IMR-90 (cell line): Measurements from ENCODE around the gene TNF. TPM values are rescaled to one million over a fixed set of nuclear protein-coding genes. Genes with fewer than 3 reads are reported as not detected.

Experiments
- ATAC-seq: fragments of 200-7000 bp; cut with Tn5 transposase; 2 replicates; pipeline ENCODE4 v1.9.1; 2020; ENCODE audit warnings: low read depth, mild to moderate bottlenecking, moderate library complexity
- BruUV-seq: library from RNA; stranded (reverse); fragments of 400-500 nt; replicated peaks from 2 replicates; lab custom pipeline; 2021; lab: Mats Ljungman, UMichigan
- CTCF ChIA-PET: fragments of 300-600 bp; formaldehyde crosslinking; extraction: SDS; loops from one replicate; lab custom pipeline; 2021; ENCODE audit warnings: antibody characterized with exemption; lab: Yijun Ruan, JAX
- POLR2A ChIA-PET: fragments of 300-600 bp; sonication (Branson Sonifier 250); formaldehyde crosslinking; loops from one replicate; lab custom pipeline; 2022; ENCODE audit warnings: antibody characterized with exemption; ENCODE audit not compliant: unreplicated experiment; lab: Charles Lee
- DNase-seq: peaks from one replicate; pipeline ENCODE4 v3.0.0; 2013
- H2AFZ ChIP-seq: replicated peaks from 2 replicates; pipeline ENCODE3; 2013; ENCODE audit warnings: low read length, mild to moderate bottlenecking; ENCODE audit not compliant: poor library complexity
- H2AK5ac ChIP-seq: 2 replicates; pipeline ENCODE4 v1.6.1; 2013; ENCODE audit warnings: low read depth, low read length, inconsistent platforms
- H2AK9ac ChIP-seq: replicated peaks from 2 replicates; pipeline ENCODE3; 2013; ENCODE audit warnings: mild to moderate bottlenecking, low read depth, low read length, moderate library complexity; ENCODE audit not compliant: poor library complexity
- H2BK120ac ChIP-seq: 2 replicates; pipeline ENCODE4 v1.6.1; 2013; ENCODE audit warnings: low read depth, low read length, inconsistent platforms
- H2BK15ac ChIP-seq: 3 replicates; pipeline ENCODE4 v1.6.1; 2013; ENCODE audit warnings: low read depth, low read length, inconsistent platforms
- H2BK20ac ChIP-seq: 2 replicates; pipeline ENCODE4 v1.6.1; 2013; ENCODE audit warnings: low read depth, mild to moderate bottlenecking, inconsistent platforms, low read length, moderate library complexity
- H2BK5ac ChIP-seq: 2 replicates; pipeline ENCODE4 v1.6.1; 2013; ENCODE audit warnings: mild to moderate bottlenecking, low read depth, low read length, inconsistent platforms; ENCODE audit not compliant: poor library complexity, severe bottlenecking
- H3K14ac ChIP-seq: replicated peaks from 2 replicates; pipeline ENCODE4 v1.6.1; 2013; ENCODE audit warnings: low read depth, low read length, inconsistent platforms
- H3K18ac ChIP-seq: 2 replicates; pipeline ENCODE4 v1.6.1; 2013; ENCODE audit warnings: low read depth, low read length, control low read depth
- H3K23ac ChIP-seq: 2 replicates; pipeline ENCODE4 v1.6.1; 2013; ENCODE audit warnings: low read depth, low read length, inconsistent platforms
- H3K27ac ChIP-seq: 2 replicates; pipeline ENCODE4 v1.5.1; 2013; ENCODE audit warnings: mild to moderate bottlenecking, control low read depth, low read length; ENCODE audit not compliant: insufficient read depth
- H3K27me3 ChIP-seq: 2 replicates; pipeline ENCODE4 v1.6.1; 2013; ENCODE audit warnings: low read length; ENCODE audit not compliant: control insufficient read depth, insufficient read depth
- H3K36me3 ChIP-seq: 2 replicates; pipeline ENCODE4 v1.6.1; 2013; ENCODE audit warnings: low read length, mixed read lengths; ENCODE audit not compliant: control insufficient read depth, insufficient read depth
- H3K4ac ChIP-seq: 2 replicates; pipeline ENCODE4 v1.6.1; 2013; ENCODE audit warnings: low read depth, low read length, inconsistent platforms
- H3K4me1 ChIP-seq: 2 replicates; pipeline ENCODE4 v1.6.1; 2013; ENCODE audit warnings: low read length, mixed read lengths; ENCODE audit not compliant: control insufficient read depth, insufficient read depth
- H3K4me2 ChIP-seq: 2 replicates; pipeline ENCODE4 v1.6.1; 2013; ENCODE audit warnings: low read depth, mild to moderate bottlenecking, control low read depth, low read length, moderate library complexity
- H3K4me3 ChIP-seq: 2 replicates; pipeline ENCODE4 v1.5.1; 2013; ENCODE audit warnings: low read depth, mild to moderate bottlenecking, control low read depth, low read length, moderate library complexity; ENCODE audit not compliant: insufficient read depth
- H3K56ac ChIP-seq: 2 replicates; pipeline ENCODE4 v1.6.1; 2013; ENCODE audit warnings: low read length, inconsistent platforms; ENCODE audit not compliant: insufficient read depth; ENCODE audit errors: extremely low read depth
- H3K79me1 ChIP-seq, 2 experiments: 2 replicates each; pipeline ENCODE4 v1.6.1; 2013; ENCODE audit warnings: low read length in 2 of 2, inconsistent platforms in 1 of 2, low read depth in 1 of 2
- H3K9ac ChIP-seq: 2 replicates; pipeline ENCODE4 v1.6.1; 2013; ENCODE audit warnings: low read depth, low read length, control low read depth
- H3K9me1 ChIP-seq: 2 replicates; pipeline ENCODE4 v1.6.1; 2013; ENCODE audit warnings: low read length, inconsistent platforms; ENCODE audit not compliant: insufficient read depth
- H3K9me3 ChIP-seq: 2 replicates; pipeline ENCODE4 v1.6.1; 2013; ENCODE audit warnings: low read length; ENCODE audit not compliant: control insufficient read depth, insufficient read depth
- H4K20me1 ChIP-seq: 2 replicates; pipeline ENCODE4 v1.6.1; 2013; ENCODE audit warnings: low read length, inconsistent platforms; ENCODE audit not compliant: insufficient read depth
- H4K5ac ChIP-seq: 2 replicates; pipeline ENCODE4 v1.6.1; 2013; ENCODE audit warnings: mild to moderate bottlenecking, low read depth, low read length, control low read depth
- H4K8ac ChIP-seq, 2 experiments: 2 replicates each; pipeline ENCODE4 v1.6.1; 2013; ENCODE audit warnings: low read depth in 2 of 2, low read length in 2 of 2, control low read depth in 1 of 2, inconsistent platforms in 1 of 2
- H4K91ac ChIP-seq: 2 replicates; pipeline ENCODE4 v1.6.1; 2013; ENCODE audit warnings: low read depth, low read length, inconsistent platforms; ENCODE audit not compliant: insufficient read depth
- CHD1 ChIP-seq: IDR thresholded peaks from 2 replicates; pipeline ENCODE4 v1.6.1; 2012; ENCODE audit warnings: low read depth, low read length, improper control_type of control experiment
- MAZ ChIP-seq: IDR thresholded peaks from 2 replicates; pipeline ENCODE4 v1.6.1; 2012; ENCODE audit warnings: low read depth, mild to moderate bottlenecking, low read length, improper control_type of control experiment, moderate library complexity, borderline replicate concordance
- RAD21 ChIP-seq: IDR thresholded peaks from 2 replicates; pipeline ENCODE4 v1.6.1; 2012; ENCODE audit warnings: low read length, improper control_type of control experiment
- SMC3 ChIP-seq: fragments of 150-350 bp; IDR thresholded peaks from 2 replicates; pipeline ENCODE4 v1.6.1; 2016; ENCODE audit warnings: low read depth, mild to moderate bottlenecking, antibody characterized with exemption, low read length, moderate library complexity
- WGBS, 2 experiments: methylation state at CpG; one replicate each; pipeline versions ENCODE4 v1.1.5 to v1.1.7; 2013; ENCODE audit warnings: missing lambda C conversion rate in 2 of 2; ENCODE audit not compliant: insufficient read length in 1 of 2; ENCODE audit errors: extremely low coverage in 2 of 2; 5-methylcytosine and 5-hydroxymethylcytosine counted together
- dilution Hi-C: fragments of 300-500 bp; cut with HindIII; formaldehyde crosslinking; loops from one replicate; pipeline ENCODE4 v1.14.3; 2018; ENCODE audit warnings: low sequenced_read_pairs; ENCODE audit not compliant: unreplicated experiment
- in situ Hi-C: fragments of 300-500 bp; cut with MboI; formaldehyde crosslinking; loops from 3 replicates; pipeline ENCODE4 v1.14.3; 2019; ENCODE audit warnings: low sequenced_read_pairs, inconsistent platforms, mixed read lengths
- intact Hi-C: fragments of 100-400 bp; cut with micrococcal nuclease; formaldehyde crosslinking; loops from 2 replicates; pipeline ENCODE4 v1.10.0; 2022
- polyA plus RNA-seq, 3 experiments: library from polyadenylated mRNA; depleted of rRNA; stranded (reverse); fragments of >200 nt; gene quantifications; 2 replicates each; pipeline ENCODE4 v1.2.3, GENCODE V29; 2012; ENCODE audit warnings: low replicate concordance in 1 of 3
- total RNA-seq: library from RNA; depleted of rRNA; stranded (reverse); fragments of >200 nt; gene quantifications from 2 replicates; pipeline ENCODE4 v1.2.3, GENCODE V29; 2012

Gene TNF
- total and polyA plus RNA-seq, 2 of the 4 experiments (the other 2 are of a cell fraction): not detected

- intact Hi-C loops: no loop called here
- dilution Hi-C loops: no loop called here
- H3K27me3 ChIP-seq: no peaks in the 10 kb centered on the region
- no peak overlapping the region for H3K9ac ChIP-seq
- 60% methylated on average over 1 of the region's 9 CpGs; no CpG with 5 or more reads in 1 of the 2 experiments for WGBS, 2 experiments
- TF ChIP-seq MAZ: no peak
- TF ChIP-seq CHD1: no peak
- no peak for TF ChIP-seq SMC3
- no peak for TF ChIP-seq RAD21
- no peak overlapping the region for H3K56ac ChIP-seq
- H4K20me1 ChIP-seq: peaks cover 86% of the 10 kb centered on the region
- ChIA-PET POLR2A (no interaction called here), CTCF (interaction anchor here (0.6 to 0.9 kb wide), 2 partner anchors 8 to 64 kb away, joined by 3 to 4 read pairs; partner anchors contain the start of gene DDX39B)
- no peak overlapping the region for H3K27ac ChIP-seq
- no peak for DNase-seq
- H4K91ac ChIP-seq: no peak overlapping the region
- H4K8ac ChIP-seq: no peak overlapping the region
- H3K9me3 ChIP-seq: no peaks in the 10 kb centered on the region
- H2AK5ac ChIP-seq: no peak overlapping the region
- no peak overlapping the region for H3K4me3 ChIP-seq
- no TSS peak for BruUV-seq
- H2BK20ac ChIP-seq: no peak overlapping the region
- no peak overlapping the region for H2AFZ ChIP-seq
- no peak overlapping the region for H2BK120ac ChIP-seq
- H3K14ac ChIP-seq: no peak overlapping the region
- H3K79me1 ChIP-seq: peaks cover 36 to 67% of the 10 kb centered on the region in 2 experiments
- H2BK15ac ChIP-seq: no peak overlapping the region
- H3K4ac ChIP-seq: no peak overlapping the region
- H3K18ac ChIP-seq: no peak overlapping the region
- H3K36me3 ChIP-seq: peaks cover 76% of the 10 kb centered on the region
- H2BK5ac ChIP-seq: no peak overlapping the region
- no peak for ATAC-seq
- no peak overlapping the region for H3K23ac ChIP-seq
- H2AK9ac ChIP-seq: no peak overlapping the region
- H3K4me2 ChIP-seq: no peak overlapping the region
- no peak overlapping the region for H4K5ac ChIP-seq
- no peaks in the 10 kb centered on the region for H3K4me1 ChIP-seq
- H3K9me1 ChIP-seq: 0 out of 2 replicates have a peak, but pooled peaks cover 5% of the 10 kb centered on the region
- in situ Hi-C loops: no loop called here
These were observed 42.5 kb upstream of the TNF start for GRCh38 chr6:31532644-31533454.
